HL-60 (cell line): Measurements from ENCODE around the gene KAT2A.

ENCODE experiments used
- GABPA ChIP-seq: IDR thresholded peaks from 2 replicates; pipeline ENCODE4 v1.6.1; 2012; ENCODE audit warnings: low read depth
- REST ChIP-seq: IDR thresholded peaks from 2 replicates; pipeline ENCODE4 v1.6.1; 2012; ENCODE audit warnings: low read depth; ENCODE audit not compliant: insufficient replicate concordance
- TF ChIP-seq, protein P1 (sequence below): IDR thresholded peaks from one replicate; pipeline ENCODE4 v1.5.1; 2011; ENCODE audit warnings: low read length, control low read depth, inconsistent platforms; ENCODE audit not compliant: insufficient read depth

GRCh38 chr17:42076797-42077559 is 44.2 kb downstream of the KAT2A start:
- TF ChIP-seq REST, result no peak
- TF ChIP-seq, protein P1, sequence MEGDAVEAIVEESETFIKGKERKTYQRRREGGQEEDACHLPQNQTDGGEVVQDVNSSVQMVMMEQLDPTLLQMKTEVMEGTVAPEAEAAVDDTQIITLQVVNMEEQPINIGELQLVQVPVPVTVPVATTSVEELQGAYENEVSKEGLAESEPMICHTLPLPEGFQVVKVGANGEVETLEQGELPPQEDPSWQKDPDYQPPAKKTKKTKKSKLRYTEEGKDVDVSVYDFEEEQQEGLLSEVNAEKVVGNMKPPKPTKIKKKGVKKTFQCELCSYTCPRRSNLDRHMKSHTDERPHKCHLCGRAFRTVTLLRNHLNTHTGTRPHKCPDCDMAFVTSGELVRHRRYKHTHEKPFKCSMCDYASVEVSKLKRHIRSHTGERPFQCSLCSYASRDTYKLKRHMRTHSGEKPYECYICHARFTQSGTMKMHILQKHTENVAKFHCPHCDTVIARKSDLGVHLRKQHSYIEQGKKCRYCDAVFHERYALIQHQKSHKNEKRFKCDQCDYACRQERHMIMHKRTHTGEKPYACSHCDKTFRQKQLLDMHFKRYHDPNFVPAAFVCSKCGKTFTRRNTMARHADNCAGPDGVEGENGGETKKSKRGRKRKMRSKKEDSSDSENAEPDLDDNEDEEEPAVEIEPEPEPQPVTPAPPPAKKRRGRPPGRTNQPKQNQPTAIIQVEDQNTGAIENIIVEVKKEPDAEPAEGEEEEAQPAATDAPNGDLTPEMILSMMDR, result no peak
- TF ChIP-seq GABPA, result no peak
